HL-60 (cell line): Measurements from ENCODE around the gene ZNF804A.

Experiments used
- DNase-seq, 2 experiments: peaks; one replicate each; pipeline ENCODE4 v3.0.0-alpha.2; 2010 to 2020; ENCODE audit warnings: low read depth in 1 of 2, low spot score in 1 of 2
- H3K27ac ChIP-seq: fragments of 250-450 bp; sonication (Bioruptor Pico); replicated peaks from 2 replicates; pipeline ENCODE4 v1.5.1; 2020; ENCODE audit warnings: mild to moderate bottlenecking, moderate library complexity
- H3K27me3 ChIP-seq: fragments of 250-450 bp; sonication (Bioruptor Pico); 2 replicates; pipeline ENCODE4 v1.5.1; 2021; ENCODE audit warnings: mild to moderate bottlenecking, moderate library complexity; ENCODE audit not compliant: insufficient read depth, poor library complexity, severe bottlenecking
- H3K4me3 ChIP-seq: replicated peaks from 2 replicates; pipeline ENCODE4 v1.5.1; 2011; ENCODE audit warnings: mild to moderate bottlenecking, control low read depth, low read length; ENCODE audit not compliant: insufficient read depth
- CTCF ChIP-seq: IDR thresholded peaks from one replicate; pipeline ENCODE4 v1.5.1; 2011; ENCODE audit warnings: low read length, control low read depth, inconsistent platforms; ENCODE audit not compliant: insufficient read depth
- GABPA ChIP-seq: IDR thresholded peaks from 2 replicates; pipeline ENCODE4 v1.6.1; 2012; ENCODE audit warnings: low read depth
- POLR2AphosphoS5 ChIP-seq: IDR thresholded peaks from 2 replicates; pipeline ENCODE4 v1.6.1; 2012; ENCODE audit warnings: low read depth
- REST ChIP-seq: IDR thresholded peaks from 2 replicates; pipeline ENCODE4 v1.6.1; 2012; ENCODE audit warnings: low read depth; ENCODE audit not compliant: insufficient replicate concordance
- SPI1 ChIP-seq: IDR thresholded peaks from 2 replicates; pipeline ENCODE4 v1.6.1; 2012; ENCODE audit warnings: low read depth, mild to moderate bottlenecking, borderline replicate concordance

Gene ZNF804A

GRCh38 chr2:184628051-184628450 lies 29.7 kb downstream of the ZNF804A start:
- H3K27ac ChIP-seq = peak overlapping the region; percentile 48
- TF ChIP-seq SPI1 = peak; percentile 6; the same call in 1 of the 2 replicates
- TF ChIP-seq POLR2AphosphoS5 = peak; percentile 52
- TF ChIP-seq REST = no peak
- no peak for TF ChIP-seq CTCF
- H3K4me3 ChIP-seq = no peak overlapping the region
- no peaks in the 10 kb centered on the region for H3K27me3 ChIP-seq
- peak; percentile 61 to 88 for DNase-seq

- TF ChIP-seq REST = no peak
- TF ChIP-seq SPI1 = peak; percentile 34; the same call in 1 of the 2 replicates
These were observed 35.4 kb downstream of the ZNF804A start for GRCh38 chr2:184633726-184634125.

GRCh38 chr2:184637781-184638180 lies 39.5 kb downstream of the ZNF804A start:
- no peak for DNase-seq
- TF ChIP-seq CTCF = no peak
- no peak for TF ChIP-seq POLR2AphosphoS5
- no peak for TF ChIP-seq GABPA
- no peak for TF ChIP-seq SPI1
- no peak for TF ChIP-seq REST
- no peak overlapping the region for H3K27ac ChIP-seq
- no peaks in the 10 kb centered on the region for H3K27me3 ChIP-seq
- no peak overlapping the region for H3K4me3 ChIP-seq

More at GRCh38 chr2:184633726-184634125, 35.4 kb downstream of the ZNF804A start:
- no peak overlapping the region for H3K4me3 ChIP-seq
- no peak overlapping the region for H3K27ac ChIP-seq
- no peak for DNase-seq
- no peaks in the 10 kb centered on the region for H3K27me3 ChIP-seq

GRCh38 chr2:184644685-184645084 lies 46.4 kb downstream of the ZNF804A start:
- no peak for TF ChIP-seq POLR2AphosphoS5
- no peak for TF ChIP-seq GABPA
- TF ChIP-seq CTCF = no peak
- no peak for TF ChIP-seq SPI1
- TF ChIP-seq REST = no peak
- DNase-seq = no peak
- H3K27ac ChIP-seq = no peak overlapping the region

More at GRCh38 chr2:184644685-184645084, 46.4 kb downstream of the ZNF804A start:
- Histone ChIP-seq H3K27me3 (no peaks in the 10 kb centered on the region), H3K4me3 (no peak overlapping the region)
